PC-3 (cell line): Measurements from ENCODE around the gene XPNPEP1. TPM values are rescaled to one million over a fixed set of nuclear protein-coding genes. Genes with fewer than 3 reads are reported as not detected.
A peak's percentile ranks its signal among the peaks of the same experiment; 100 is the strongest.
"Not testable (repeated sequence)": the region's sequence is repeated elsewhere in the genome, so short reads cannot be mapped to it uniquely, and the experiment has no call there.

Experiments
- ATAC-seq: fragments of 200-7000 bp; cut with Tn5 transposase; 2 replicates; pipeline ENCODE4 v1.9.1; 2020; ENCODE audit warnings: mild to moderate bottlenecking, moderate library complexity
- BruUV-seq: library from RNA; stranded (reverse); fragments of 400-500 nt; replicated peaks from 2 replicates; lab custom pipeline; 2021; lab: Mats Ljungman, UMichigan
- CTCF ChIA-PET: fragments of 300-600 bp; sonication (Branson Sonifier 250); formaldehyde crosslinking; loops from one replicate; lab custom pipeline; 2022; ENCODE audit warnings: antibody characterized with exemption; lab: Charles Lee
- POLR2A ChIA-PET: fragments of 300-600 bp; sonication (Branson Sonifier 250); formaldehyde crosslinking; loops from one replicate; lab custom pipeline; 2022; ENCODE audit warnings: antibody characterized with exemption; ENCODE audit not compliant: unreplicated experiment; lab: Charles Lee
- DNase-seq: peaks from one replicate; pipeline ENCODE4 v3.0.0-alpha.2; 2015
- H2AFZ ChIP-seq: fragments of 300-600 bp; sonication (generic); 2 replicates; pipeline ENCODE4 v1.6.0; 2016; ENCODE audit warnings: antibody characterized with exemption, low read length
- H3F3A ChIP-seq: fragments of 300-600 bp; sonication (generic); one replicate; pipeline ENCODE4 v1.6.0; 2017; ENCODE audit warnings: antibody characterized with exemption, low read length, control low read depth, mild to moderate bottlenecking; ENCODE audit not compliant: unreplicated experiment
- H3K27ac ChIP-seq: fragments of 300-600 bp; sonication (generic); 2 replicates; pipeline ENCODE4 v1.5.1; 2016; ENCODE audit warnings: mild to moderate bottlenecking, low read length
- H3K27me3 ChIP-seq: fragments of 300-600 bp; sonication (generic); 2 replicates; pipeline ENCODE4 v1.6.1; 2016; ENCODE audit warnings: low read length, mixed read lengths
- H3K36me3 ChIP-seq: fragments of 300-600 bp; sonication (generic); 2 replicates; pipeline ENCODE4 v1.6.1; 2016; ENCODE audit warnings: low read depth, mixed run types, low read length, mixed read lengths
- H3K4me1 ChIP-seq: fragments of 300-600 bp; sonication (generic); 2 replicates; pipeline ENCODE4 v1.5.1; 2016; ENCODE audit warnings: low read length; ENCODE audit not compliant: insufficient read depth
- H3K4me2 ChIP-seq: fragments of 300-600 bp; sonication (generic); 2 replicates; pipeline ENCODE4 v1.6.0; 2016; ENCODE audit warnings: low read length
- H3K4me3 ChIP-seq: fragments of 300-600 bp; sonication (generic); 2 replicates; pipeline ENCODE4 v1.5.1; 2016; ENCODE audit warnings: mild to moderate bottlenecking, low read length, mixed read lengths
- H3K79me2 ChIP-seq: fragments of 300-600 bp; sonication (generic); 2 replicates; pipeline ENCODE4 v1.6.1; 2017; ENCODE audit warnings: low read length, mixed read lengths
- H3K9ac ChIP-seq: fragments of 300-600 bp; sonication (generic); 2 replicates; pipeline ENCODE4 v1.6.0; 2016; ENCODE audit warnings: mild to moderate bottlenecking, low read length
- H3K9me2 ChIP-seq: fragments of 300-600 bp; sonication (generic); replicated peaks from 2 replicates; pipeline ENCODE4 v1.6.1; 2016; ENCODE audit warnings: mixed run types, low read length, mixed read lengths
- H3K9me3 ChIP-seq: fragments of 300-600 bp; sonication (generic); 2 replicates; pipeline ENCODE4 v1.6.1; 2016; ENCODE audit warnings: low read length, mixed read lengths
- H4K20me1 ChIP-seq: fragments of 300-600 bp; sonication (generic); 2 replicates; pipeline ENCODE4 v1.6.1; 2016; ENCODE audit warnings: low read length, mixed read lengths
- CTCF ChIP-seq: fragments of 300-600 bp; sonication (generic); conservative IDR thresholded peaks from 2 replicates; pipeline ENCODE4 v1.5.1; 2017; ENCODE audit warnings: antibody characterized with exemption, low read depth, mild to moderate bottlenecking, low read length
- EZH2 ChIP-seq: fragments of 300-600 bp; sonication (generic); IDR thresholded peaks from one replicate; pipeline ENCODE4 v1.6.1; 2017; ENCODE audit warnings: antibody characterized with exemption, mild to moderate bottlenecking, low read length; ENCODE audit not compliant: unreplicated experiment
- EZH2phosphoT487 ChIP-seq: fragments of 300-600 bp; sonication (generic); IDR thresholded peaks from 2 replicates; pipeline ENCODE4 v1.6.1; 2018; ENCODE audit warnings: mild to moderate bottlenecking, antibody characterized with exemption, low read length, borderline replicate concordance
- intact Hi-C: fragments of 100-400 bp; cut with micrococcal nuclease; formaldehyde crosslinking; loops from 2 replicates; pipeline ENCODE4 v1.9.0; 2023
- total RNA-seq: library from RNA; depleted of rRNA; stranded (reverse); fragments of >200 nt; gene quantifications from 2 replicates; pipeline ENCODE4 v1.2.3, GENCODE V29; 2014

XPNPEP1 gene
- total RNA-seq, 1 experiment from 2014 or later, result 77.3 TPM

DNA sequence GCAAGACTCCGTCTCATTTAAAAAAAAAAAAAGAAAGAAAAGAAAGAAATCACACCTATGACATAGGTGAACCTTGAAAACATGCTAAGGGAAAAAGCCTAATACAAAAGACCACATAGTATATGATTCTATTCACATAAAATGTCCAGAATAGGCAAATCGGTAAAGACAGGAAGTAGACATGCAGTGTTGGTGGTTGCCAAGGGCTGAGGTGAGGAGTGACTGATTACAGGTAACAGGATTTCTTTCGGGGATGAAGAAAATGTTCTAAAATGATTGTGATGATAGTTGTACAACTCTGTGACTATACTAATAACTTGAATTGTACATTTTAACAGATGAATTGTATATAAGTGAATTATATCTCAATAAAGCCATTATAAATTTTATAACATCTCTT is 3.3 kb downstream of the XPNPEP1 start:
- Histone ChIP-seq H2AFZ (no peak overlapping the region), H3F3A (no peaks in the 10 kb centered on the region), H3K4me2 (no peak overlapping the region), H3K9me2 (no peaks in the 10 kb centered on the region), H3K27me3 (no peaks in the 10 kb centered on the region), H3K79me2 (peaks cover 71% of the 10 kb centered on the region), H3K27ac (no peak overlapping the region), H3K9ac (no peak overlapping the region), H3K36me3 (no peaks in the 10 kb centered on the region), H3K9me3 (no peaks in the 10 kb centered on the region), H3K4me3 (no peak overlapping the region), H3K4me1 (peaks cover 34% of the 10 kb centered on the region), H4K20me1 (peaks cover 6% of the 10 kb centered on the region; the same call in 1 of the 2 replicates)
- ATAC-seq (no peak), DNase-seq (no peak)
- ChIA-PET CTCF (no interaction called here), POLR2A (no interaction called here)
- TF ChIP-seq CTCF (no peak), EZH2phosphoT487 (no peak), EZH2 (no peak)
- BruUV-seq, result no TSS peak
- intact Hi-C loops, result no loop called here

- ATAC-seq (no peak), DNase-seq (peak; percentile 51)
- Histone ChIP-seq H3K9ac (no peak overlapping the region), H3K36me3 (no peaks in the 10 kb centered on the region; the same call in 1 of the 2 replicates), H2AFZ (no peak overlapping the region), H4K20me1 (peaks cover 6% of the 10 kb centered on the region; the same call in 1 of the 2 replicates), H3K9me3 (no peaks in the 10 kb centered on the region), H3K79me2 (peaks cover 74% of the 10 kb centered on the region), H3K9me2 (no peaks in the 10 kb centered on the region), H3K27ac (no peak overlapping the region), H3K4me2 (no peak overlapping the region), H3F3A (no peaks in the 10 kb centered on the region), H3K4me3 (no peak overlapping the region), H3K27me3 (no peaks in the 10 kb centered on the region), H3K4me1 (peaks cover 41% of the 10 kb centered on the region)
- BruUV-seq, result no TSS peak
- ChIA-PET POLR2A (no interaction called here), CTCF (no interaction called here)
- intact Hi-C loops, result loop anchor here (10.0 kb wide), 1 partner anchor 46 kb away; no protein-coding TSS in a partner anchor
- TF ChIP-seq EZH2phosphoT487, result no peak
- no peak for TF ChIP-seq EZH2
- TF ChIP-seq CTCF, result no peak
Measured at GRCh38 chr10:109919220-109919619, 4.1 kb downstream of the XPNPEP1 start.

DNA sequence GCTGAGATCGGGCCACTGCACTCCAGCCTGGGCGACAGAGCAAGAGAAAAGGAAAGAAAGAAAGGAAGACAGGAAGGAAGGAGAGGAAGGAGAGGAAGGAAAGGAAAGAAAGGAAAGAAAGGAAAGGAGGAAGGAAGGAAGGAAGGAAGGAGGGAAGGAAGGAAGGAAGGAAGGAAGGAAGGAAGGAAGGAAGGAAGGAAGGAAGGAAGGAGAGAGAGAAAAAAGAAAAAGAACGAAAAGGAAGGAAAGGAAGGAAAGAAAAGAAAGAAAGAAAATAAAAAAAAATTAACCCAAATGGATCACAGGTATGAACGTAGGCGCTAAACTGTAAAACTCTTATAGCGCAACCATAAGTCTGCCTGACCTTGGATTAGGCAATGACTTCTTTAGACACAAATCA is 4.6 kb downstream of the XPNPEP1 start:
- POLR2A ChIA-PET, result not testable (repeated sequence)
- peaks cover 79% of the 10 kb centered on the region for H3K79me2 ChIP-seq

More for the DNA sequence above, 4.6 kb downstream of the XPNPEP1 start:
- intact Hi-C loops, result loop anchor here (10.0 kb wide), 1 partner anchor 46 kb away; no protein-coding TSS in a partner anchor
- H3K27me3 ChIP-seq, H3K4me2 ChIP-seq, H4K20me1 ChIP-seq, H3F3A ChIP-seq, ATAC-seq, H3K9me2 ChIP-seq, H2AFZ ChIP-seq, CTCF ChIA-PET, BruUV-seq, H3K4me3 ChIP-seq, DNase-seq, H3K9ac ChIP-seq, H3K9me3 ChIP-seq, H3K36me3 ChIP-seq, H3K27ac ChIP-seq: not testable (repeated sequence)
- peaks cover 45% of the 10 kb centered on the region for H3K4me1 ChIP-seq
